ENCODE measurements around the gene HECW1.
"Not testable (repeated sequence)": the region's sequence is repeated elsewhere in the genome, so short reads cannot be mapped to it uniquely, and the experiment has no call there.

Gene HECW1

GRCh38 chr7:43112459-43112940 is at the start of gene HECW1:
Gene HECW1 (plus strand): TSS chr7:43112647. CDS start chr7:43243906, 131,259 bp downstream.
- DNase-seq: peak; percentile 71

GRCh38 chr7:43071604-43072003 is 40.8 kb upstream of the HECW1 start:
- peak; percentile 30 for DNase-seq

GRCh38 chr7:43072530-43072929 is 39.9 kb upstream of the HECW1 start:
- no peak for DNase-seq

GRCh38 chr7:43073811-43074210 is 38.6 kb upstream of the HECW1 start:
- not testable (repeated sequence) for DNase-seq

- peak; percentile 8 for DNase-seq
These were observed 36.2 kb upstream of the HECW1 start for GRCh38 chr7:43076189-43076605.

GRCh38 chr7:43076606-43077005 is 35.8 kb upstream of the HECW1 start:
- DNase-seq: no peak

- no peak for DNase-seq
These were observed 35.2 kb upstream of the HECW1 start for GRCh38 chr7:43077285-43077684.

GRCh38 chr7:43077732-43078391 is 34.6 kb upstream of the HECW1 start:
- DNase-seq: no peak

GRCh38 chr7:43078794-43079193 is 33.7 kb upstream of the HECW1 start:
- DNase-seq: no peak

- no peak for DNase-seq
These were observed 30.8 kb upstream of the HECW1 start for GRCh38 chr7:43081603-43082002.

- DNase-seq: no peak
These were observed 29.3 kb upstream of the HECW1 start for GRCh38 chr7:43083106-43083505.

- DNase-seq: no peak
These were observed 27.4 kb upstream of the HECW1 start for GRCh38 chr7:43085017-43085416.

- DNase-seq: no peak
These were observed 26.5 kb upstream of the HECW1 start for GRCh38 chr7:43085992-43086391.

GRCh38 chr7:43092819-43093218 is 19.6 kb upstream of the HECW1 start:
- no peak for DNase-seq

- DNase-seq: no peak
These were observed 15.6 kb upstream of the HECW1 start for GRCh38 chr7:43096875-43097274.

- DNase-seq: no peak
These were observed 12.7 kb upstream of the HECW1 start for GRCh38 chr7:43099750-43100149.

- DNase-seq: peak; percentile 25
These were observed 7.5 kb upstream of the HECW1 start for GRCh38 chr7:43104874-43105520.

GRCh38 chr7:43105521-43106120 is 6.8 kb upstream of the HECW1 start:
- no peak for DNase-seq

- peak; percentile 83 for DNase-seq
These were observed 4.0 kb upstream of the HECW1 start for GRCh38 chr7:43108255-43109011.

- peak; percentile 9 for DNase-seq
These were observed 1.5 kb upstream of the HECW1 start for GRCh38 chr7:43110791-43111535.

GRCh38 chr7:43111630-43112458 is 603 bp upstream of the HECW1 start:
- DNase-seq: peak; percentile 62

All from eye (tissue), 1 donor.